ENCODE data around the gene SPRED2.

- TF ChIP-seq EZH2phosphoT487 (IDR thresholded peaks at IDR 0.05; ENCODE audit: low read depth) (no peak), CTCF (IDR thresholded peaks at IDR 0.05; ENCODE audit: low read depth, low read length) (no peak)
These were observed 19.3 kb downstream of the SPRED2 start for GRCh38 chr2:65413106-65413505.
